ENCODE measurements around the gene CREB5. TPM values are rescaled to one million over a fixed set of nuclear protein-coding genes. Genes with fewer than 3 reads are reported as not detected.

Gene CREB5
- total RNA-seq, 1 experiment from 2014 or later = 19.2 TPM

DNA sequence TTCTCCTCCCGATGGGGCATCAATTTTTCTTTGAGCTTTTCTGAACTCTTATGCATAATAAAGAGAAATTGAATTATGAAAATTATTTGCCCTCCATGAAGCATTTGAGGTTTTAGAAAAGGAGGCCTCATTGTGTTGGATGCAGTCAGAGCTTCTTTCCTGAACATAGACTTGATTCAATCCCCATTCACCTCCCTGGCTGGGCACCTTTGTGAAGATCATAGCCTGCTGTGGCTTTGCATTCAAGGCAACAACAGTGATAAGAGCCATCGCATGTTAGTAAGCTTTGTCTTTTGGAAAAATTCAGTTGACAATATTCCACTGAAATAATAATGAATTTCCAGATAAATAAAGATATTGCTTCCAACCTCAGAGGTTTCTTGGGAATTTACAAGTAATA lies 458.8 kb downstream of the CREB5 start:
- no peak overlapping the region for H3K4me3 Mint-ChIP-seq (ENCODE audit: low read depth, unreplicated experiment)
- TF ChIP-seq, protein P1, sequence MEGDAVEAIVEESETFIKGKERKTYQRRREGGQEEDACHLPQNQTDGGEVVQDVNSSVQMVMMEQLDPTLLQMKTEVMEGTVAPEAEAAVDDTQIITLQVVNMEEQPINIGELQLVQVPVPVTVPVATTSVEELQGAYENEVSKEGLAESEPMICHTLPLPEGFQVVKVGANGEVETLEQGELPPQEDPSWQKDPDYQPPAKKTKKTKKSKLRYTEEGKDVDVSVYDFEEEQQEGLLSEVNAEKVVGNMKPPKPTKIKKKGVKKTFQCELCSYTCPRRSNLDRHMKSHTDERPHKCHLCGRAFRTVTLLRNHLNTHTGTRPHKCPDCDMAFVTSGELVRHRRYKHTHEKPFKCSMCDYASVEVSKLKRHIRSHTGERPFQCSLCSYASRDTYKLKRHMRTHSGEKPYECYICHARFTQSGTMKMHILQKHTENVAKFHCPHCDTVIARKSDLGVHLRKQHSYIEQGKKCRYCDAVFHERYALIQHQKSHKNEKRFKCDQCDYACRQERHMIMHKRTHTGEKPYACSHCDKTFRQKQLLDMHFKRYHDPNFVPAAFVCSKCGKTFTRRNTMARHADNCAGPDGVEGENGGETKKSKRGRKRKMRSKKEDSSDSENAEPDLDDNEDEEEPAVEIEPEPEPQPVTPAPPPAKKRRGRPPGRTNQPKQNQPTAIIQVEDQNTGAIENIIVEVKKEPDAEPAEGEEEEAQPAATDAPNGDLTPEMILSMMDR (IDR thresholded peaks at IDR 0.05; ENCODE audit: unreplicated experiment) = no peak
- no peaks in the 10 kb centered on the region for H3K4me1 Mint-ChIP-seq (ENCODE audit: low read depth, unreplicated experiment)
- no peaks in the 10 kb centered on the region for H3K9me3 Mint-ChIP-seq (ENCODE audit: low read depth, unreplicated experiment)
- CTCF ChIA-PET = interaction anchor here (0.6 to 2.2 kb wide), 5 partner anchors 9 to 163 kb away, joined by 3 to 10 read pairs (median 3); no protein-coding TSS in a partner anchor
- H3K36me3 Mint-ChIP-seq (ENCODE audit: insufficient read depth, unreplicated experiment) = no peaks in the 10 kb centered on the region
- no TSS peak for BruUV-seq (replicated peaks)
- H3K27ac Mint-ChIP-seq (ENCODE audit: unreplicated experiment) = no peak overlapping the region
- DNase-seq = no peak
- intact Hi-C loops (cut with micrococcal nuclease; ENCODE audit: unreplicated experiment) = no loop called here
- no peaks in the 10 kb centered on the region for H3K27me3 Mint-ChIP-seq (ENCODE audit: unreplicated experiment)

DNA sequence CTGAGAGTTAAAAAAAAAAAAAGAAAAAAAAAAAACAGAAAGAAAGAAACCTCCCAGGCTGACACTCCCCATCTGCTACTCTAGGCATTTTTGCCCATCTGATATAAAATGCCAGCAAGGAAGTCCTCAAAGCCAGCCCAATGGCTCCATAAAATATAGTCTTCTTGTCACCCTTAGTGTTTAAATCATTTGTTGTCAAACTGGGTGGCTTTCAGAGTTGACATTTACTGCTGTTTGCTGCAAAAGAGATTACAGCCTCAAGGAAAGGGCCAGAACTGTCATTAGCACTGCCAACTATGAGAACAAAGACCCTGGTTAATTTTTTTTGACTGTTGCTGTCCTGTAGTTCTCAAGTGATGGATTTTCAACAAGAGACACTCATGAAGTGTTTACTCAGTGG lies 459.3 kb downstream of the CREB5 start:
- H3K4me1 Mint-ChIP-seq (ENCODE audit: low read depth, unreplicated experiment) = no peaks in the 10 kb centered on the region
- H3K36me3 Mint-ChIP-seq (ENCODE audit: insufficient read depth, unreplicated experiment) = no peaks in the 10 kb centered on the region
- DNase-seq = no peak
- BruUV-seq (replicated peaks) = no TSS peak
- no peaks in the 10 kb centered on the region for H3K27me3 Mint-ChIP-seq (ENCODE audit: unreplicated experiment)
- no peak overlapping the region for H3K4me3 Mint-ChIP-seq (ENCODE audit: low read depth, unreplicated experiment)
- no peak overlapping the region for H3K27ac Mint-ChIP-seq (ENCODE audit: unreplicated experiment)
- no peaks in the 10 kb centered on the region for H3K9me3 Mint-ChIP-seq (ENCODE audit: low read depth, unreplicated experiment)
- TF ChIP-seq, protein P1 (IDR thresholded peaks at IDR 0.05; ENCODE audit: unreplicated experiment) = no peak
- intact Hi-C loops (cut with micrococcal nuclease; ENCODE audit: unreplicated experiment) = no loop called here
- CTCF ChIA-PET = interaction anchor here (0.6 to 2.1 kb wide), 4 partner anchors 14 to 162 kb away, joined by 3 to 5 read pairs (median 3); no protein-coding TSS in a partner anchor

DNA sequence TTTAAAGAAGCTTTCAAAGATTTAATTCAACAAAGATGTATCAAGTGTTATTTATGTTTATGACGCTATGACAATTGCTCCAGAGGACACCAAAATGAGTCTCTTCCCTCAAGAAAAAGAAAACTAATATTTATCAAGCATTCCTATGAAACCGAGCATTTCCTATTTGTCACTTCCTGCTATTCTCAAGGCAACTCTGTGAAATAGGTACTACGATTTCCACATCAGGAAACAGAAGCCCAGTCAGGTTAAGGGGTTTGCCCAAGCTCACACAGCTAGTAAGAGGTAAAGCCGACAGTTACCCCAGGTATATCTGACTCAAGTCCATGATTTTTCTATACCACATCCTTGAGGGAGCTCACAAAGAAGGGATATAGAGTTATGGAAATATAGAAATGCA lies 459.9 kb downstream of the CREB5 start:
- no peaks in the 10 kb centered on the region for H3K36me3 Mint-ChIP-seq (ENCODE audit: insufficient read depth, unreplicated experiment)
- CTCF ChIA-PET = interaction anchor here (2.1 kb wide), 1 partner anchor 50 kb away, joined by 5 read pairs; no protein-coding TSS in a partner anchor

DNA sequence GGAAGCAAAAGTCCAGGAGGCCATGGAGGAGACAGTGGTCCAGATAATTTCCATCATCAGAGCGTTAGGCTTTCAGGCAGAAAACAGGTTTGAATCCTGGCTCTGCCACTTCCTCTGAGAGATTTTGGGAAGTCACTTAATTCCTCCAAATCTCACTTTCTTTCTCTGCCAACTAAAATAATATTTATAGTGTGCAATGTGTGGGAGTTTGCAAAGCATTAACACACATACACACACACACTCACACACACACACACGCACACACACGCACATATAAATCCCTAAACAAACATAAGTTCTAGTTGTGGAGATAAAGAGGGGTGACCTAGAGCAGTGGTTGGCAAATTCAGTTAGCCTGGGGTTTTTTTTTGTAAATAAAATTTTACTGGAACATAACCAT lies 461.0 kb downstream of the CREB5 start:
- Mint-ChIP-seq H3K27me3 (ENCODE audit: unreplicated experiment) (no peaks in the 10 kb centered on the region), H3K36me3 (ENCODE audit: insufficient read depth, unreplicated experiment) (no peaks in the 10 kb centered on the region), H3K27ac (ENCODE audit: unreplicated experiment) (no peak overlapping the region), H3K9me3 (ENCODE audit: low read depth, unreplicated experiment) (no peaks in the 10 kb centered on the region), H3K4me1 (ENCODE audit: low read depth, unreplicated experiment) (no peaks in the 10 kb centered on the region), H3K4me3 (ENCODE audit: low read depth, unreplicated experiment) (no peak overlapping the region)
- intact Hi-C loops (cut with micrococcal nuclease; ENCODE audit: unreplicated experiment) = no loop called here
- CTCF ChIA-PET = no interaction called here
- TF ChIP-seq, protein P1 (IDR thresholded peaks at IDR 0.05; ENCODE audit: unreplicated experiment) = no peak
- no TSS peak for BruUV-seq (replicated peaks)
- DNase-seq = no peak

More for the DNA sequence above, 459.9 kb downstream of the CREB5 start:
- no peak overlapping the region for H3K27ac Mint-ChIP-seq (ENCODE audit: unreplicated experiment)
- no TSS peak for BruUV-seq (replicated peaks)
- no peaks in the 10 kb centered on the region for H3K9me3 Mint-ChIP-seq (ENCODE audit: low read depth, unreplicated experiment)
- H3K27me3 Mint-ChIP-seq (ENCODE audit: unreplicated experiment) = no peaks in the 10 kb centered on the region
- no peaks in the 10 kb centered on the region for H3K4me1 Mint-ChIP-seq (ENCODE audit: low read depth, unreplicated experiment)
- TF ChIP-seq, protein P1 (IDR thresholded peaks at IDR 0.05; ENCODE audit: unreplicated experiment) = no peak
- no peak overlapping the region for H3K4me3 Mint-ChIP-seq (ENCODE audit: low read depth, unreplicated experiment)
- intact Hi-C loops (cut with micrococcal nuclease; ENCODE audit: unreplicated experiment) = no loop called here
- DNase-seq = no peak

Measured in Calu3 (cell line).